ENCODE measurements around the gene AXIN2.

GRCh38 chr17:65503557-65503956 lies 57.9 kb downstream of the AXIN2 start:
- no peak for TF ChIP-seq CTCF (IDR thresholded peaks at IDR 0.05)
- no peak for TF ChIP-seq POLR2A (IDR thresholded peaks at IDR 0.05)
